A673 (cell line): Measurements from ENCODE around the gene GNG7.

Source experiments
- EZH2 ChIP-seq: fragments of 200-600 bp; sonication (generic); IDR thresholded peaks from 2 replicates; pipeline ENCODE4 v1.6.1; 2017; ENCODE audit warnings: borderline replicate concordance, low read depth, mild to moderate bottlenecking, mixed read lengths, antibody characterized with exemption, low read length; ENCODE audit not compliant: poor library complexity, severe bottlenecking
- TF ChIP-seq, protein P1 (sequence below): fragments of 300-800, 200-600 bp; sonication (generic); conservative IDR thresholded peaks from 2 replicates; pipeline ENCODE4 v1.5.1; 2017; ENCODE audit warnings: low read depth, mild to moderate bottlenecking, antibody characterized with exemption, low read length, moderate library complexity, mixed read lengths

DNA sequence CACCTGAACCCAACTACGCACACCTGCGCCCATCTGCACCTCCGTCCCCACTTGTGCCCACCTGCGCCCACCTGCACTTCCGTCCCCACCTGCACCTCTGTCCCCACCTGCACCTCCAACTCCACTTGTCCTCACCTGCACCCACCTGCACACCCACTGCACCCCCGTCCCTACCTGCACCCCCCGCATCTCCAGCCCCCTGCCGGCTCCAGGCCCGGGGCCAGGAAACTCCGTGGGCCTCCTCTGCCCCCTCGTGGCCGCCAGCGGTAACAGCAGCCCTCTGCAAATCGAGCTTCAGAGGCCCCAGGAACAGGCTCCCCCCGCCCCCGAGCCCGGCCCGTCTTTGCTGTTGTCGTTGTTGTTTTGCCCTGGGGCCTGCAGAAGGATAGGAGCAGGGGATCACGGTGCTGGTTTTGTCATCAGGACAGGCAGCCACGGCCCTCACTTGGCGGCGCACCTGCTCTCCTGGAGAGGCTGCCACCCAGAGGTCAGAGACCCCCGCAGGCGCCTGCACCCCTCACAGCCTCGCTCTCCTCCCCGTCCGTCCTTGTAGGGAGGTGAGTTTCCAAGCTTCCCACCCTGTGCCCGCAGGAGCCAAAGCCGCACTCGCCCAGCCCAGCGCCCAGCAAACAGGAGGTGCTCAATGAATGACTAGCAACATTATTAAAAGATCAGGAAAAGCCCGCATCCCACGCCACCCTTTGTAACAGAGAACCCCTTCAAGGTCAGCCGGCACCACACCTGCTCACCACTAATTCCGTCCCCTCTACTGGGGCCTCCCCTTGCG lies 65.4 kb downstream of the GNG7 start:
- TF ChIP-seq, protein P1, sequence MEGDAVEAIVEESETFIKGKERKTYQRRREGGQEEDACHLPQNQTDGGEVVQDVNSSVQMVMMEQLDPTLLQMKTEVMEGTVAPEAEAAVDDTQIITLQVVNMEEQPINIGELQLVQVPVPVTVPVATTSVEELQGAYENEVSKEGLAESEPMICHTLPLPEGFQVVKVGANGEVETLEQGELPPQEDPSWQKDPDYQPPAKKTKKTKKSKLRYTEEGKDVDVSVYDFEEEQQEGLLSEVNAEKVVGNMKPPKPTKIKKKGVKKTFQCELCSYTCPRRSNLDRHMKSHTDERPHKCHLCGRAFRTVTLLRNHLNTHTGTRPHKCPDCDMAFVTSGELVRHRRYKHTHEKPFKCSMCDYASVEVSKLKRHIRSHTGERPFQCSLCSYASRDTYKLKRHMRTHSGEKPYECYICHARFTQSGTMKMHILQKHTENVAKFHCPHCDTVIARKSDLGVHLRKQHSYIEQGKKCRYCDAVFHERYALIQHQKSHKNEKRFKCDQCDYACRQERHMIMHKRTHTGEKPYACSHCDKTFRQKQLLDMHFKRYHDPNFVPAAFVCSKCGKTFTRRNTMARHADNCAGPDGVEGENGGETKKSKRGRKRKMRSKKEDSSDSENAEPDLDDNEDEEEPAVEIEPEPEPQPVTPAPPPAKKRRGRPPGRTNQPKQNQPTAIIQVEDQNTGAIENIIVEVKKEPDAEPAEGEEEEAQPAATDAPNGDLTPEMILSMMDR, result peak; percentile 97
- TF ChIP-seq EZH2, result no peak
